Measurements from ENCODE around the gene MN1. TPM values are rescaled to one million over a fixed set of nuclear protein-coding genes. Genes with fewer than 3 reads are reported as not detected.

Gene MN1
- total RNA-seq, 1 experiment from 2014 or later, result 0.54 TPM

DNA sequence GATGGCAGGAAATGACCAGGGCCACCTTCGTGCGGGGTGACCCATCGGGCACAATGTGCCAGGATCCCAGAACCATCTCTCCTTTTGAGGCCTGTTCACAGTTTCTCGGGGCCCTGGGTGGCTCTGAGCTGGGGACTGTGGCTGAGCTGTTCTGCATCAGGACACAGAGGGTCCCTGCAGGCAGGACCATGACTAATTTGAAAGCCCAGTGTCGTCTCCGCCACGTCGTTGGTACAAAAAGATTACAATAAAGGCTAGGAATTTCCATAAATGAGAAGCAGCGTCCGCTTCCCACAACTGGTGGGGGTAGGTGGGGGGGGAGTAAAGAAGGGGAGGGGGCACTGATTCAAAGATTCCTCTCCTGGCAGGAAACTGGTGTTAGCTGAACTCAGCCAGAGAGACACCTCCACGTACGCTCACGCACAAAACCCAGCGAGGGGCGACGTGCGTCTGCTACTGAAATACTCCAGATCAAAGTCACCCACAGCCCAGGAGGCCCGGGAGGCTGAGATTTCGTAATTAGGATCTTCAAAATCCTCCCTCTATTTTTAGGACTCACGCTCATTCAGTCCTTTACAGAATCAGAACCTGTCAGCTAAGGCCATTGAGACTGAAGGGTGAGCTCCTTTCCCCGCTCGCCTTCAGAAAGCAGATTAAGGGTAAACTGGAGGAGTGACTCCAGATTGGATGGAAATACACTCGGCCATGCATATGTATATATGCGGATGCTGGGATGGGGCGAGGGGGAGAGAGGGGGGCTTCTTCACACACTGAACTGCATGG, 11.0 kb downstream of the MN1 start:
- in situ Hi-C loops (cut with HindIII; ENCODE audit: low sequenced_read_pairs), result no loop called here
- DNase-seq (ENCODE audit: low spot score), result no peak

DNA sequence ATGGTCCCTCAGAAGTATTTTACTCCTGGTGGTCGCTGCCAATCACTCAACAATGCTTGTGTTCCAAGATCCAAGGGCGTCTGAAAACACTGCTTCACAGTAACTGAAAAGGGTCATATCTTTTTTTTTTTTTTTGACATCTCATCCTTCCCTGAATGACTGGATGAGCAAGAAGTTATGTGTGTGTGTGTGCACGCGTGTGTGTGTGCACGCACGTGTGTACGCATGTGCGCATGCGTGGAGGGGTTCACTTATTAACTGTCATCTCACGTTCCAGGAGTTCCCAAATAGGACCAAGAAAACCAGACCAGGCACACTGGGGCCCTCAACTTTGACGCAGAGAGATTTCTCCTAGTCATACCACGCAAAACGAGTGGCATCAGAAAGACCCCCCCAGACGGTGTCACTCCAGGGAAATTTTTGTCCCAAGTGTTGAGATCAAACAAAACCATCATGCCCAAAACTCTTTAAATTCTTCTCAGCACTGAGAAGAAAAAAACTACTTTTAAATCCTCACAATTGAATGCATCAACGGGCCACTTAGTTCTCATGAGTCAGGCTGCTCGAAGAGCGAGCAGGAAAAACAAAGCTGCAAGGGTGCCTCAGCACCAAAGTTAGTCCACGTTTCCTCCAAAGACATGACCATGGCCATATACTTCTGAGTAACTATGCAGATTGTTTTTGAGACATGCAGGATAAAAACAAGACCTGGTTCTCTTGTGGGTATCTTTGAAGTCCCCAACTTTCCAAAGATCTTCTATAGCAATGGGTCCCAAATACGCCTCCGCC, 12.9 kb downstream of the MN1 start:
- DNase-seq (ENCODE audit: low spot score), result no peak
- in situ Hi-C loops (cut with HindIII; ENCODE audit: low sequenced_read_pairs), result no loop called here

DNA sequence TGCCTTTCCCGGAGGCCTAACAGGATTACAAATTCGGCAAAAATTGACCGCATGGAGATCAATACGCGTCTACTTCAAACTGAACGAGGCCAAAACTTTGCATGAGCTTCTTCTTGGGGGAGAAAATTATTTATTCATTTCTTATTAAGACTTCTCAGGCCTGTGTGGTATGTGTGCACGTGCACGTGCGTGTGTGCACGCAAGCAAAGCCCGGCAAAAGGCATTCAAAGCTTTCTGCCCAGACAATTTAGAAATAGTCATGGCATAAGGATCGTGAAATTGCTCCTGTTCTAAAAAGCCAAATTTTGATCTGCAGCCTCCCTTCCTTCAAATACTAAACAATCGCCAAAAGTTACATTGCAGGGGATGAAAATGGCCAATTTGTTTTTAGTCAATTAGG, 14.6 kb downstream of the MN1 start:
- no peak for DNase-seq (ENCODE audit: low spot score)
- in situ Hi-C loops (cut with HindIII; ENCODE audit: low sequenced_read_pairs), result no loop called here

DNA sequence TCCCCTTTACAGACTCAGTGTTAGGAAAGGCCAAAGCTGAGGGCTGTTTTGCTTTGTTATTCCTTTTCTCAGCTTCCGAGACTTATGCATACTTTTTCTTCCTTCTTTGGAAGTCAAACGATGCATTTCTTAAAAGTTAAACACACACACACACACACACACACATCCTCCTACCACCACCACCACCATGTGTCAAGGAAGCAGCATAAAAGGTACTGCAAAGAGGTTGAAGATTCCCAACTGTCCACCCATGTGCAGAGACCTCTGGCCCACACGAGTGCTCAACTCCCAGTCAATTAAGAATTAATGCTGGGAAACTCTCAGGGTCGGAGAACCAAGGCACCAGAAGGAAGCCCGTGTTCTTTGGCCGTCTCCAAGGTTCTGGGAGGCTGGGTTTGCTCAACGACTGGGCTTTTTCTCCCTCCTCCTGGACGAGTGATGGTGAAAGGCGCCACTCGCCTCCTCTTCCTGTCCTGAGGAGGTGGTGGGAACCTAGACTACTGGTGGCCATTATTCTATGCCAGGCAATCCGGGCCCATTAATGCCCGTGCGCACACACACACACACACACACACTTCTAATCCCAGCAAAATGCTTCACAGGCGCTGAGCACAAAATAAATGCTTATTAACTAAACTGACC, 15.1 kb downstream of the MN1 start:
- DNase-seq (ENCODE audit: low spot score), result no peak
- in situ Hi-C loops (cut with HindIII; ENCODE audit: low sequenced_read_pairs), result no loop called here

DNA sequence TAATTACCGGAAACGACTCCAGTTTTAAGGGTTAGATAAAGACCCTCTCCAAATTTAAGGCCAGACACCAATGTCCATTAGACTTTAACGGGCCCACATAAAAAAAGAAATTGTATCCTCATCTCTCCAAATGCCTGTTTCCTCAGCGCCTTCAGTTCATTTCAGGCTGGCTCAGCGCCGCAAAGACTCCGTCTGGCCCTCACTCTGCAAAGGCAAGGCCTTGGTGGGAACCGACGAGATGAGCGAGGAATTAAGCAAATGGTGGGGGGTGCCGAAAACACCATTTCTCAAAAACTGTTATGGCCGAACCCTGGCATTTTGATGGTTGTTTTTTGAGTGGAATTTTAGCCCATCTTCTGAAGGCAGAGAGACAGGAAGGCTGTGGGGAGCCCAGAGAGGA, 15.7 kb downstream of the MN1 start:
- DNase-seq (ENCODE audit: low spot score), result no peak
- in situ Hi-C loops (cut with HindIII; ENCODE audit: low sequenced_read_pairs), result no loop called here

DNA sequence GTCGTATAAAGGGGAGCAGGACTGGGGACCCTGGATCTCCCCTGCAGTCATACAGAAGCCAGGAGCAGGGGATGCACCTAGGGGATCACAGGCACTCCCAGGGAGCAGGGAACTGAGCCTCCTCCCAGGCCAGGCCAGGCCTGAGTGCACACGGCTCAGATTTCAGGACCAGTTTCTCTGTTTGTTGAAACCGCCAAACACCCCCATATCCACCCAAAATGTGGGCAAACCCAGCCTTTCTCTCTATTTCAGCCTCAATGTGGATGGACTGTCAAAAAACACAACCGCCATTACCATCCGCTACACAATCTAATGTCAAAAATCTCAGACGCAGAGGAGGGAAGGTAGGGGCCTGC, 17.5 kb downstream of the MN1 start:
- no peak for DNase-seq (ENCODE audit: low spot score)
- in situ Hi-C loops (cut with HindIII; ENCODE audit: low sequenced_read_pairs), result no loop called here

DNA sequence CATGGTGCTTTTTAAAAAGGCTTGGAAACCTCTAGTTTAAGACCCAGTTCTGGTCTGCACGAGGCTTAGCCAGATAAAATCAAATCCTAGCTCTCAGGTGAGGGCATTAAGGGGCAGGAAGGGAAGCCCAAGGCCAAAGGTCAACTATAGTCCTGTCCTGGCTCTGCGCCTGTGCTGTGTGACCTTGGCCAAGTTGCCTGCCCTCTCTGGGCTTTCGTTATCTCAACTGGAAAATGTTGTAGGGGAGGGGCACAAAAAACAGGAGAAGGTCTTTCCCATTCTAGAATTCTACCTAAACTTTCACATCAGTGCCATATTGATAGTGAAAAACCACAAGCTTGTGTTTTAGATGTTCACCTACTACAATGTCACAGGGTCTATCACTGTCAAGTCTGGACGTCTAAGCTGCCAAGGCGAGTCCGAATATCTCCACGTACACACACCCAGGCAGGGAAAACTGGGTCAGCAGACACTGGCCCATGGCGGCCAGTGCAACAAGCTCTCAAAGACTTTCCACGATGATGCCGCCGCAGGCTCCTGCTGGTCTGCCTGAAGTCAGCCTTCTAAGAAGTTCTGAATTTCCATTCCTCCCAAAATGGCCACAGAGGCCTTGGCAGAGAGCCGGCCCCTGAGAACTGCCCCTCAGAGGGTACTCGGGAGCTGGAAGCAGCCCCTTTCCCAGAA, 18.0 kb downstream of the MN1 start:
- in situ Hi-C loops (cut with HindIII; ENCODE audit: low sequenced_read_pairs), result no loop called here
- no peak for DNase-seq (ENCODE audit: low spot score)

DNA sequence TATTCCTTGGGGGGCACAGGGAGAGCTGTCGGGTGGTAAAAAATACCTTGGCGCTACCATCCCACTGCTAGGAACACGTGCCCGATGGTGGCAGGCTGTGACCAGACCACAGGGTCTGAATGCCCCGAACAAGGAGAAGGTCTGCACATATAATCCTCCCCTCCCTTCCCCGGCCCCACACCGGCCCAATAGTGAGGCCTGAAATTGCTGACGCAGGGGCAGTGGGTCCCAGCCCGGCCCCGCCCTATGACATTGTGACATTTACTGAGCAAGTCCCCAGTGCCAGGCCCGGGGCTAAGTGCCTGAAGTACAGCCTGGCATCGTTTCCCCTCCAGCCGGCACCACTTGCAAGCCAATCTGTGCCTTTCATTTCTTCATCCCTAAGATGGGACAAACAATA, 19.5 kb downstream of the MN1 start:
- in situ Hi-C loops (cut with HindIII; ENCODE audit: low sequenced_read_pairs), result no loop called here
- DNase-seq (ENCODE audit: low spot score), result no peak

DNA sequence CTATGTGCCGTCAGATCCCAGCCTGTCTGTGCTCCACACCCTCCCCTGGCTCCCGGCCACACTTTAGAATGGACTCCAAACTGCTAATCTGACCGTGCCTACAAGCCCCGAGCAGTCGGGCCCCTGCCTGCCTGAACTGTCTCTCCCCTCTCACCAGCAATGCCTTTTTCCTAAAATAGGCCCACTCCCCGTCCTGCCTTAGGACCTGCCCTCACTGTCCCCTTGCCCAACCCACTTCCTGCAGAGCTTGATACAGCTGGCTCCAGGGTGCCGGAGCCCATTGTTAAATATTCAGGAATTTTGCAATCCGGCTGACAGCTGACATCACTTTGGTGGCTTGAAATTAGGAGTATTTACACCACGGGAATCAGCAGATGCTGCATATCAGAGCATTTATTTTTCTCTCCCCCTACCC, 21.4 kb downstream of the MN1 start:
- DNase-seq (ENCODE audit: low spot score), result no peak
- in situ Hi-C loops (cut with HindIII; ENCODE audit: low sequenced_read_pairs), result no loop called here

DNA sequence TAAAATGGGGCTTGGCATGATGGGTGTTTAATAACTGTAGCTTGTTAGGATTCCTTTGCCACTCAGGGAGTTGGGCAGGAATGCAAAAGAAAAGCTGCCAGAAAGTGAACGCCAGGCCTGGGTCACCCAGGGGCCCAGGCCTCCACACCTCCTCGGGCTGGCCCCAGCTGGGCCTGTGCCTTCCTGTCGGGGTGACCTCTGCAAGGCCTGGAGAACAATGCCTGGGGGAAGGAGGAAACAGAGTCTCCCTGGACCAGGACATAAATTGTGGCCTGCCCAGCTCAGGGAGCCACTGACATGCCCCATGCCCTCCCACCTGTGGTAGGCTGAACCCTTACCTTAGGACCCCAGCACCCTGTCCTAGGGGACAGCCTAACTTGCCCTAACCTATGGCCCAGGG, 21.9 kb downstream of the MN1 start:
- in situ Hi-C loops (cut with HindIII; ENCODE audit: low sequenced_read_pairs), result no loop called here
- DNase-seq (ENCODE audit: low spot score), result no peak

DNA sequence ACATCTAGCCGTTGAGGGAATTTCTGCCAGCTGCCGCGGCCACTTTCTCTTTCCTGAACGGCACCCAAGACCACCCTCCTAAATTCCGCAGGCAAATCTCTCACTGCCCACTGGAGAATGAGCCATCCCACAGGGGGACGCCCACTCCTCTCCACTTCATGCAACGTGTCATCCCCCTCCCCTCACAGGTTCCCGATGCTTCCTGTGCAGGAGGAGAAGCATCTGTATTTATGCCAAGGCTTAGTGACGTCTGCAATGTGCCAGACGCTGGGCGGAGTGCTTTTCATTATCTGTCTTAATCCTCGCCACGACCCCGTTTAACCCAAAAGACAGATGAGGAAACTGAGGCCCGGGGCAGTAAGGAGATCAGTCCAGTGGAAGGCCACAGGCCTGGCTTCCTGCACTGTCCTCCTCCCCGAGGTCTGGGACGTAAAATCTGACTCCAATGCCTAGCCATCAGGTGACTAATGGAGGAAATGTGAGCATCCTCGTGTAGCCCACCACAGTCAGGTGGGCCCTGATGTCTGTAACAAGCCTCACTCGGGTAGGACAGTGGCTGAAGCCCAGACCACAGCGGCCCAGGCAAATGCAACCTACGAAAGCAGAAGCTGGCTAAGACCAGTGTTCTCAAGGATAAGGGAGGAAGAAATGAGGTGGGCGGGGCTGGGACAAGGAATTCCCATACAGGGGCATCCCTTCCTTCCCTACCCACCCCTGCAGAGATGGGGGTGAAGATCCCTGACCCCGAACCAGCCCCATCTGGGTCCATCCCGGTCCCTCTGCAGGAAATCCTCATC, 23.1 kb downstream of the MN1 start:
- no peak for DNase-seq (ENCODE audit: low spot score)
- in situ Hi-C loops (cut with HindIII; ENCODE audit: low sequenced_read_pairs), result no loop called here

DNA sequence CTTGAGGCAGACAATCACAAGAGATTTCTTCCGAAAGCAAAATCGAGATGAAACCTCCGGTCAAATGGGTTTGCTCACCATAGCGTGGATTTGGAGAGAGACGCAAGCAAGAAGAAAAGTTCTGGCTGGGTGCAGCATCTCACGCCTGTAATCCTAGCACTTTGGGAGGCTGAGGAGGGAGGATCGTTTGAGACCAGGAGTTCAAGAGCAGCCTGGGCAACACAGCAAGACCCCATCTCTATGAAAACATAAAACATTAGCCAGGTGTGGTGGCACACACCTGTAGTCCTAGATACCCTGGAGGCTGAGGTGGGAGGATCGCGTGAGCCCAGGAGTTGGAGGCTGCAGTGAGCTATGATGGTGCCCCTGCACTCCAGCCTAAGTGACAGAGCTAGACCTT, 24.4 kb downstream of the MN1 start:
- no peak for DNase-seq (ENCODE audit: low spot score)
- in situ Hi-C loops (cut with HindIII; ENCODE audit: low sequenced_read_pairs), result no loop called here

DNA sequence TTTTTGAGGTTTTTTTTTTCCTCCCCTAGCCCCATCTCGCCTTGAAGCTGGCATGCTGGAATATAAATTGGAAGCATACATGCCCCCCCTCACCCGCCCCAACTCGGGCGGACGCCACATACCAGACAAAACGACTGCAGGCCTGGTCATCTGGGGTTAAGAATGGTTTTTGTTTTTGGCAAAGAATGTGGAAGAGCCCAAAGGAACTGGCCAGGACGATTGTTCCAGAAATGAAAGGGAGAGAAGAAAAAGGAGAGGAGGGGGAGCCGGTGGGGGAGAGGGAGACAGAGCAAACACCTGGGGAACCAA, 25.0 kb downstream of the MN1 start:
- DNase-seq (ENCODE audit: low spot score), result no peak
- in situ Hi-C loops (cut with HindIII; ENCODE audit: low sequenced_read_pairs), result no loop called here

DNA sequence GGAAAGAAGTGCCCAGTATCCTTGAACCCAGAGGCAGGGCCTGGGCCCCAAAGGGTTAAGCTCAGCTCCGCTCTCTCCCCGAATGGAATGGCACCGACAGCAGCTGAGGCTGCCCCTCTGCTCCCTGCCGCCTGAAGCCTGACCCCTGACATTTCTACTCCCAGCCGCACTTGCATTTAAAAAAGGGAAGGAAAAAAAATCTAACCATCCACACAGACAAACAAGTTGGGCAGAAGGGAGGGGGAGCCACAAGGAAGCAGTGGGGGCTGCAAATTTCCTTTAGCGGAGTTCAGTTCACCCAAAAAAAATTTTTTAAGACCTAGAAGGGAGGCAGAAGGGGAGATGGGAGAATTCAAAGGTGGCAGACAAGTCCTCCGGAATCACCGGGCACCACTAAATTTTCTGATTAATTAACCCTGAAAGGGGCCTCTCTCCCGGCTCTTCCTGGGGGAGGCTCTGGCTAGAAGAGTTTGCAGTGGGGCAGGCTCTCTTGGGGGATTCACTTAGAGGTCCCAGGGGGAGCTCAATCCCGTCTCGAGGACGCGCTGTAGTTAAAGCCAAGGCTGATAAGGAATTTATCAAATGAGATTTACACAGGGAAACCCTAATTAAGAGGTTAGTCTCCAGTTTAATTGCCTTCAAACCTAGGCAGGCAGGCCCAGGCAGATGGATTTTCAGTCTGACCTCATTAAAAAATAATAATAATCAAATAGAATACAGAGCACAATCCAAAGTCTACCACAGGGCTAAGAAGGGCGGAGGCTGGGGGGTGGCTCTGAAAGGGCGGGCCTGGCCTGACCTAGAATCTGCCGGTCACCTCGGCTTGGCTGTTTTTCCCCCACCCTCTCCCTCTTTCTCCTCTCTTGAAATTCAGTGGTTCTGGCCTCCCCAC, 25.6 kb downstream of the MN1 start:
- in situ Hi-C loops (cut with HindIII; ENCODE audit: low sequenced_read_pairs), result no loop called here

DNA sequence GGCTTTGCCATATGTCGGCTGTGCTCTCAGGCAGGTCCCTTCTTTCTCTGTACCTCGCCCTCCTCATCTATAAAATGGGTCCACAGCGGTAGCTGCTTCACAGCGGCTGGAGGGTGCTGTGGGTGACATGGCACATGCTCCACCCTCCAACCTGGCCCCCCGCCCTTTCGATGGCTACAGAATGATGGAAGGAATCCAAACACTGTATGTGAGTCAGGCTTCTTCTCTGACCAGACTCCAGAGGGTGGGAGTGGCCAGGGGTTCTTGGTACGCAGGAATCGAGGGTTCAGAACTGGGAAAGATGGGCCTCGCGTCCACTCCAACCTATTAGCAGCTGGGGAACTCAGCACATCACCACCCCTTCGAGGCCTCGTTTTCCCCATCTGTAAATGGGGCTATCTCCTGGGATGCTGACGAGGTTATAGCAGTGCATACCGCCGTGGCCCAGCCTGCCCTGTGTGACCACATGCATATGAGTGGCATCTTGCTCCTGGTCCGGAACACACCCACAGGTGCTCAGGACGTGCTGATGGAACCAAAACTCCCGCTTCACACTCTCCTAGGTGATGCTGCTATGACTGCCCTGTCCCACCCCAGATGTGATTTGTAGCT, 26.4 kb downstream of the MN1 start:
- in situ Hi-C loops (cut with HindIII; ENCODE audit: low sequenced_read_pairs), result no loop called here
- no peak for DNase-seq (ENCODE audit: low spot score)

More for the DNA sequence above, 25.6 kb downstream of the MN1 start:
- DNase-seq (ENCODE audit: low spot score), result no peak

DNA sequence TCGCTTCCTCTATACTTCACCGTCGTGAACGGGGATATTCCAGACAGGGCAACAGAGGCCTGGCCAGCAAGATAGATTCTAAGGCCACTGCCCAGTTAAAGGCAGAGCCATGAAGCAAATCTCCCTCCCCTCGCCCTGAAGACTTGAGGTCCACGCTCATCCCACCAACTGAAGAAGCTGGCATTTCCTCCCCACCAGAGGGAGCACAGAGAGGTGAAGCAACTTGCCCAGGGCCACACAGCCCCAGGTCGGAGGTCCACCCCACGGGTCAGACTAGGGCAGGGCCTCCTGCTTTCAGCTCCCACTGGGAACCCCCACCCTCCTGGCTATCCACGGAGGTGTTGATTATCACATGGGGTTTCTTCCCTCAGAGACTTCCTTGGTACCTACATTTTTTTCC, 27.4 kb downstream of the MN1 start:
- DNase-seq (ENCODE audit: low spot score), result no peak
- in situ Hi-C loops (cut with HindIII; ENCODE audit: low sequenced_read_pairs), result no loop called here

DNA sequence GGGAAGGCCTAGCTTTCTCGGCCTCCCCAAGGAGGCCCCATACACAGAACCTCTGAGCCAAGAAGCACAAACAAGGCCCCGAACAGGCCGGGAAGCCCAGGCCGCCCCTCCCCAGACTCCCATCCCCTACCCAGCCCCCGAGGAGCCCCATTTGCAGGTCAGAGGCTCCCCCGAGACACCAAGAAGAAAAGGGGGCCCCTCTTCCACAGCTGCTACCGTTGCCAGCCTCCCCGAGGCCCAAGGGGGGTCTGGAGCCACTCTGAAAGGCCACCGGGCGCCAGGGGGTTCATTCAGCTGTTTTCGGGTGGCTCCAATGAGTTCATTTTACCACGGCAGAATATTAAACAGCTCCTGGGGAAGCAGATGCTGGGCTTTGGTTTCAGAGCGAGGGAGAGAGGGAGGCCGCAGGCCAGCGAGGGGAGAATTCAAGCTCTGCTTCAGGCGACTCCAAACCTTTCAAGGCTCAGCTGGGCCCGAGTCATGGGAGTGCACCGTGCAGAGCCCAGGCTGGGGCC, 28.5 kb downstream of the MN1 start:
- in situ Hi-C loops (cut with HindIII; ENCODE audit: low sequenced_read_pairs), result no loop called here
- no peak for DNase-seq (ENCODE audit: low spot score)

Data from G401 (cell line).